Osteoblast (primary cell): Measurements from ENCODE around the gene OR1F1. TPM values are rescaled to one million over a fixed set of nuclear protein-coding genes. Genes with fewer than 3 reads are reported as not detected.

Experiments used
- DNase-seq: peaks from one replicate; pipeline ENCODE4 v3.0.0; 2011; ENCODE audit warnings: low spot score, mixed read lengths; ENCODE audit not compliant: insufficient read length; ENCODE audit errors: missing footprints
- H2AFZ ChIP-seq: 2 replicates; pipeline ENCODE4 v1.6.0; 2011; ENCODE audit warnings: mild to moderate bottlenecking, low read length
- H3K27ac ChIP-seq: 2 replicates; pipeline ENCODE4 v1.5.1; 2011; ENCODE audit warnings: mild to moderate bottlenecking, low read depth, low read length, moderate library complexity
- H3K27me3 ChIP-seq: 2 replicates; pipeline ENCODE4 v1.6.0; 2012; ENCODE audit warnings: mild to moderate bottlenecking, control low read depth, inconsistent platforms, low read length, moderate library complexity; ENCODE audit not compliant: insufficient read depth
- H3K36me3 ChIP-seq: 2 replicates; pipeline ENCODE4 v1.5.1; 2011; ENCODE audit warnings: mild to moderate bottlenecking, low read length, control low read depth, moderate library complexity; ENCODE audit not compliant: insufficient read depth
- H3K4me1 ChIP-seq: 2 replicates; pipeline ENCODE4 v1.5.1; 2011; ENCODE audit warnings: mild to moderate bottlenecking, low read length, control low read depth, moderate library complexity; ENCODE audit not compliant: insufficient read depth
- H3K4me2 ChIP-seq: 2 replicates; pipeline ENCODE4 v1.6.0; 2011; ENCODE audit warnings: mild to moderate bottlenecking, low read length; ENCODE audit not compliant: insufficient read depth
- H3K4me3 ChIP-seq: fragments of 200-600 bp; sonication (generic); 3 replicates; pipeline ENCODE4 v1.5.1; 2012; ENCODE audit warnings: mild to moderate bottlenecking, low read length, inconsistent platforms; ENCODE audit not compliant: insufficient read depth
- H3K79me2 ChIP-seq: 2 replicates; pipeline ENCODE4 v1.6.0; 2012; ENCODE audit warnings: mild to moderate bottlenecking, low read length, control low read depth, inconsistent platforms; ENCODE audit not compliant: insufficient read depth
- H3K9me3 ChIP-seq: 2 replicates; pipeline ENCODE4 v1.5.1; 2011; ENCODE audit warnings: low read depth, low read length, control low read depth
- H4K20me1 ChIP-seq: 2 replicates; pipeline ENCODE4 v1.6.0; 2012; ENCODE audit warnings: mild to moderate bottlenecking, low read length, control low read depth; ENCODE audit not compliant: insufficient read depth
- total RNA-seq: library from RNA; depleted of rRNA; stranded (reverse); fragments of >200 nt; gene quantifications from 2 replicates; pipeline ENCODE4 v1.2.3, GENCODE V29; 2012
- TF ChIP-seq, protein P1 (sequence below): IDR thresholded peaks from 2 replicates; pipeline ENCODE4 v1.5.1; 2011; ENCODE audit warnings: mild to moderate bottlenecking, low read depth, low read length, moderate library complexity; ENCODE audit errors: extremely low read depth

Gene OR1F1
- total RNA-seq, 1 donor: 0.36 TPM

DNA sequence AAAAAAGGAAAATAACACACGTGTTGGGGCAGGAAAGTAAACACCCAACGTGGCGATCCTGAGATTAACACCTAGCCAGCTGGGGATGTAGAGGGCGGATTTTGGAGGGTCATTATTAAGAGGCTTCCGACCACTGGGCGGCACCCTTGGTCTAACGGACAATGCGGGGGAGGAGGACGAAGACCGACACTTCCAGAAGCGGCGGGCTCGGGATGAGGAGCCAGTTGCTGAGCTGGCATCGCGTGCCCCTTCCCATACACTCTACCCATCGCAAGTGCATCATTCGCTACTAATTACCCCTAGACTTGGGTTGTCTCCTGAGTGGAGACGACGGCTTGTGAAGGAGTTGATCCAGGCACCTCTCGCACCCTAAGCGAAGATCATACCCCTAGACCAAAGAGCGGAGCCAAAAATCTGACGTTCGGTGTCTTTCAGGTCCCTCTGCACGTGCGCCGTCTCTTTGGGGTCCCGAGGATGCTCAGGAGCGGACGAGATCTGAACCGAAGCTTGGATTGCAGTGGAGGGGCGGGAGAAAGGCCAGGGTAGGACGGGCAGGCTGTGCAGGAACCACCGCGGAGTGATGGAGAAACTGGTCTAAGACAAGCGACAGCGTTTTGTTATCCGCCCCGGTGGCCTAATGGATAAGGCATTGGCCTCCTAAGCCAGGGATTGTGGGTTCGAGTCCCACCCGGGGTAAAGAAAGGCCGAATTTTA, 35.6 kb upstream of the OR1F1 start:
- DNase-seq: peak; percentile 95
- no peaks in the 10 kb centered on the region for H3K79me2 ChIP-seq
- H3K4me1 ChIP-seq: peaks cover 5% of the 10 kb centered on the region
- H3K4me2 ChIP-seq: peak overlapping the region; percentile 95
- H2AFZ ChIP-seq: peak overlapping the region; percentile 97
- peak overlapping the region; percentile 50 for H3K27ac ChIP-seq
- H3K27me3 ChIP-seq: no peaks in the 10 kb centered on the region
- H3K4me3 ChIP-seq: peak overlapping the region; percentile 79
- H4K20me1 ChIP-seq: no peaks in the 10 kb centered on the region
- no peaks in the 10 kb centered on the region for H3K9me3 ChIP-seq
- TF ChIP-seq, protein P1, sequence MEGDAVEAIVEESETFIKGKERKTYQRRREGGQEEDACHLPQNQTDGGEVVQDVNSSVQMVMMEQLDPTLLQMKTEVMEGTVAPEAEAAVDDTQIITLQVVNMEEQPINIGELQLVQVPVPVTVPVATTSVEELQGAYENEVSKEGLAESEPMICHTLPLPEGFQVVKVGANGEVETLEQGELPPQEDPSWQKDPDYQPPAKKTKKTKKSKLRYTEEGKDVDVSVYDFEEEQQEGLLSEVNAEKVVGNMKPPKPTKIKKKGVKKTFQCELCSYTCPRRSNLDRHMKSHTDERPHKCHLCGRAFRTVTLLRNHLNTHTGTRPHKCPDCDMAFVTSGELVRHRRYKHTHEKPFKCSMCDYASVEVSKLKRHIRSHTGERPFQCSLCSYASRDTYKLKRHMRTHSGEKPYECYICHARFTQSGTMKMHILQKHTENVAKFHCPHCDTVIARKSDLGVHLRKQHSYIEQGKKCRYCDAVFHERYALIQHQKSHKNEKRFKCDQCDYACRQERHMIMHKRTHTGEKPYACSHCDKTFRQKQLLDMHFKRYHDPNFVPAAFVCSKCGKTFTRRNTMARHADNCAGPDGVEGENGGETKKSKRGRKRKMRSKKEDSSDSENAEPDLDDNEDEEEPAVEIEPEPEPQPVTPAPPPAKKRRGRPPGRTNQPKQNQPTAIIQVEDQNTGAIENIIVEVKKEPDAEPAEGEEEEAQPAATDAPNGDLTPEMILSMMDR: peak; percentile 40
- no peaks in the 10 kb centered on the region for H3K36me3 ChIP-seq

DNA sequence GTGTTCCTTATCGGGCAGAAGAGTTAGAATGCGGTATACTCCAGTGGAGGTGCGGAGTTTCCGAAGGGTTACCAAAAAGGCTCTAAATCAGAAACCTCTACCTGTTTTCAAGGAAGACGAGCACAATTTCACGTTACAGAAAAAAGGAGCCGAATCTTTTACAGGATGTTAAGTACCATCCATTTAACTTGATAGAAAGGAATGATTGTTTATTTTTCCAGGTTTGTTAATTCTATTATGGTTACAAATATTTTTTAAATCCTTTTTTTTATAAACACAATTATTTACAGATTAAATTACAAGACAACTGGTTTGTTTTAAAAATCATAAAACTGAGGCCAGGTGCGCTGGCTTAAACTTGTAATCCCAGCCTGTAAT, 35.0 kb upstream of the OR1F1 start:
- Histone ChIP-seq H3K9me3 (no peaks in the 10 kb centered on the region), H3K4me2 (peak overlapping the region; percentile 95), H3K36me3 (no peaks in the 10 kb centered on the region), H3K79me2 (no peaks in the 10 kb centered on the region), H4K20me1 (no peaks in the 10 kb centered on the region), H3K4me1 (peaks cover 10% of the 10 kb centered on the region), H3K4me3 (peak overlapping the region; percentile 79), H3K27me3 (no peaks in the 10 kb centered on the region), H2AFZ (no peak overlapping the region), H3K27ac (no peak overlapping the region)
- TF ChIP-seq, protein P1: no peak
- no peak for DNase-seq

DNA sequence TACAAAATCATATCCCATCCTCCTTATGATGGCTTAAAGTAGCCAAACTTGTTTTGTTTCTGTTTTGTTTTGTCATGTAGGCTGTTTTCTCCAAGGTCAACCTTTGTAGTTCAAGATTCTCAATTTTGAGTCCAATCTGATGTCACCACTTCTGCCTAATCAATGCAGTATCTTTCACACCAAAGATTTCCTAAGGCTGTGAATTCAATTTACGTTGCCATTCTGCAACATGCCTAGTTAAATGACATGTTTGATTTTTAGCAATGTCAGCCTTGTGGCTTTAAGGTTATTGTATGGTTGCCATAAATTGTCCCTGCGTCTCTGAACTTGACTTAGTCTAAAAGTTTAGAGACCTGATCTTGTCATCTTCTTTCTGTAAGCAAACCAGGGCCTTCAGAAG, 32.8 kb upstream of the OR1F1 start:
- no peaks in the 10 kb centered on the region for H3K36me3 ChIP-seq
- no peak overlapping the region for H3K4me3 ChIP-seq
- H4K20me1 ChIP-seq: no peaks in the 10 kb centered on the region
- peaks cover 13% of the 10 kb centered on the region for H3K4me1 ChIP-seq
- TF ChIP-seq, protein P1: no peak
- H3K27me3 ChIP-seq: no peaks in the 10 kb centered on the region
- H3K79me2 ChIP-seq: no peaks in the 10 kb centered on the region
- no peak overlapping the region for H3K27ac ChIP-seq
- no peak for DNase-seq
- H2AFZ ChIP-seq: no peak overlapping the region
- no peaks in the 10 kb centered on the region for H3K9me3 ChIP-seq
- H3K4me2 ChIP-seq: no peak overlapping the region

DNA sequence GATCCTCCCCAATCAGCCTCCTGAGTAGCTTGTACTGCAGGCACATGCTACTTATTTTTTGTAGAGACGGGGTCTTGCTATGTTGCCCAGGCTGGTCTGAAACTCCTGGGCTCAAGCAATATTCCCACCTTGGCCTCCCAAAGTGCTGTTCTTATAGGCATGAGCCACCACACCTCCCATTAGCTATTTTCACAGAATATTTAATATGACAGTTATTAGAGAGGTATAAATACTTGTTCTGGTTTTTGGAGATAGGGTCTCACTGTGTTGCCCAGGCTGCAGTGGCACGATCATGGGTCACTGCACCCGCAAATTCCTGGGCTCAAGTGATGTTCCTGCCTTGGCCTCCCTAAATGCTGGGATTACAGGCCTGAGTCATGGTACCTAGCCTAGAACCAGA, 32.0 kb upstream of the OR1F1 start:
- Histone ChIP-seq H3K79me2 (no peaks in the 10 kb centered on the region), H3K9me3 (no peaks in the 10 kb centered on the region), H3K27me3 (no peaks in the 10 kb centered on the region), H3K4me3 (no peak overlapping the region), H3K4me1 (peaks cover 13% of the 10 kb centered on the region), H3K36me3 (no peaks in the 10 kb centered on the region), H2AFZ (no peak overlapping the region), H4K20me1 (no peaks in the 10 kb centered on the region), H3K27ac (no peak overlapping the region), H3K4me2 (no peak overlapping the region)
- TF ChIP-seq, protein P1: no peak
- DNase-seq: no peak
